OCI-LY7 (cell line): ENCODE data around the gene GJC1.

Experiments
- EZH2phosphoT487 ChIP-seq: fragments of 200-600 bp; sonication (generic); IDR thresholded peaks from 2 replicates; pipeline ENCODE4 v1.6.1; 2018; ENCODE audit warnings: low read depth, borderline replicate concordance, mild to moderate bottlenecking, mixed run types, antibody characterized with exemption, low read length, moderate library complexity, mixed read lengths
- TF ChIP-seq, protein P1 (sequence below): fragments of 200-600 bp; sonication (generic); conservative IDR thresholded peaks from 2 replicates; pipeline ENCODE4 v1.5.1; 2014; ENCODE audit warnings: mild to moderate bottlenecking, antibody characterized with exemption, low read length, moderate library complexity, mixed read lengths

DNA sequence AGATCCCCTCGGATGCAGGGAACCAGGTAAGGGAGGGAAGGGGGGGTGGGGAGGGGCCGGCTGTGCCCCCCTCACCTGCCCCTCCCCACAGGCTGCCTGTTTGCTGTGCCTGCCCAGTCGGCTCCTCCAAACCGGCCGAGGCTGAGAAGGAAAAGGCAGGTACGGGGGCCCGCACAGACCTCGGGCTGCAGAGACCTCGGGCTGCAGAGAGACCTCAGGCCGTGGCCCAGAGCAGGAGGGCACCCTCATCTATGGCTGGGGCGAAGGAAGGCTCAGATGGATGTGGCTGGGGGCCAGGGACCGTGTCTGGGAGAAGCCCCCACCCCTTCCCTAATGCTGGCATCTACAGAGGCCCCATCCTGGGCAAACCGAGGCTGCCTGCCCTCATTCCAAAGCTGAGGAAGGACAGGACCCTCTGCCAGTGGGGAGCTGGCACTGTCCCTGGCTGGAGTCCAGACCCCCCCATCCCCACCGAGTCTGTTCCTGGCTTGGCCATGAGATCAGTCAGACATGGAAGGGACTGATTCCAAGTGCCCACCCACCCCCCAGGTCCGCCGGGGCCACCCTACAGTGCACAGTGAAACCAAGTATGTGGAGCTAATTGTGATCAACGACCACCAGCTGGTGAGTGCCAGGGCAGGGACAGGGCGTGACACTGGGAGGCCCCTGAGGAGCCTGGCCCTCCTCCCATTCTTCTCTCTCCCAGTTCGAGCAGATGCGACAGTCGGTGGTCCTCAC is 57.6 kb downstream of the GJC1 start:
- TF ChIP-seq, protein P1, sequence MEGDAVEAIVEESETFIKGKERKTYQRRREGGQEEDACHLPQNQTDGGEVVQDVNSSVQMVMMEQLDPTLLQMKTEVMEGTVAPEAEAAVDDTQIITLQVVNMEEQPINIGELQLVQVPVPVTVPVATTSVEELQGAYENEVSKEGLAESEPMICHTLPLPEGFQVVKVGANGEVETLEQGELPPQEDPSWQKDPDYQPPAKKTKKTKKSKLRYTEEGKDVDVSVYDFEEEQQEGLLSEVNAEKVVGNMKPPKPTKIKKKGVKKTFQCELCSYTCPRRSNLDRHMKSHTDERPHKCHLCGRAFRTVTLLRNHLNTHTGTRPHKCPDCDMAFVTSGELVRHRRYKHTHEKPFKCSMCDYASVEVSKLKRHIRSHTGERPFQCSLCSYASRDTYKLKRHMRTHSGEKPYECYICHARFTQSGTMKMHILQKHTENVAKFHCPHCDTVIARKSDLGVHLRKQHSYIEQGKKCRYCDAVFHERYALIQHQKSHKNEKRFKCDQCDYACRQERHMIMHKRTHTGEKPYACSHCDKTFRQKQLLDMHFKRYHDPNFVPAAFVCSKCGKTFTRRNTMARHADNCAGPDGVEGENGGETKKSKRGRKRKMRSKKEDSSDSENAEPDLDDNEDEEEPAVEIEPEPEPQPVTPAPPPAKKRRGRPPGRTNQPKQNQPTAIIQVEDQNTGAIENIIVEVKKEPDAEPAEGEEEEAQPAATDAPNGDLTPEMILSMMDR: no peak
- TF ChIP-seq EZH2phosphoT487: no peak
